H1 (cell line): ENCODE measurements around the gene RPL41. TPM values are rescaled to one million over a fixed set of nuclear protein-coding genes. Genes with fewer than 3 reads are reported as not detected.

Source experiments
- BRCA1 ChIP-seq: IDR thresholded peaks from 2 replicates; pipeline ENCODE4 v1.6.1; 2012; ENCODE audit warnings: low read depth, low read length, improper control_type of control experiment
- CBX5 ChIP-seq: fragments of 300-800, 300-1000 bp; sonication (generic); IDR thresholded peaks from 2 replicates; pipeline ENCODE4 v1.7.1; 2016; ENCODE audit warnings: antibody characterized with exemption, low read length, low read depth
- CBX8 ChIP-seq: fragments of 300-800, 300-1000 bp; sonication (generic); IDR thresholded peaks from 2 replicates; pipeline ENCODE4 v1.7.1; 2016; ENCODE audit warnings: low read depth, low read length, borderline replicate concordance
- CHD7 ChIP-seq: fragments of 300-600 bp; sonication (generic); IDR thresholded peaks from 2 replicates; pipeline ENCODE4 v1.7.1; 2012; ENCODE audit warnings: low read length, moderate library complexity, mild to moderate bottlenecking, inconsistent platforms; ENCODE audit not compliant: insufficient replicate concordance
- CTCF ChIP-seq, 3 experiments: IDR thresholded peaks; 1 replicate in 2 of 3; 2 replicates in 1 of 3; pipeline versions ENCODE4 v1.5.1 to v1.6.1; 2011; ENCODE audit warnings: low read length in 3 of 3, mild to moderate bottlenecking in 3 of 3, inconsistent platforms in 2 of 3, low read depth in 1 of 3, moderate library complexity in 1 of 3; ENCODE audit not compliant: insufficient read depth in 1 of 3; ENCODE audit errors: control extremely low read depth in 1 of 3
- SRF ChIP-seq: IDR thresholded peaks from 2 replicates; pipeline ENCODE4 v1.6.1; 2011; ENCODE audit warnings: mild to moderate bottlenecking, low read depth, low read length, moderate library complexity
- polyA plus RNA-seq, 7 experiments: library from polyadenylated mRNA; depleted of rRNA in 3 of 7; stranded (reverse) in 5 of 7; unstranded in 2 of 7; fragments of >200 nt in 5 of 7; fragments of 200-250 nt in 2 of 7; gene quantifications; 1 replicate in 5 of 7; 2 replicates in 1 of 7; 4 replicates in 1 of 7; pipeline versions ENCODE4 v1.2.1 to v1.2.3, GENCODE V29; 2011 to 2013; ENCODE audit warnings: missing spikeins in 2 of 7, mixed read lengths in 2 of 7
- total RNA-seq: library from RNA; stranded (reverse); fragmentation: NEBNext Ultra II Directional; extraction: Animal tissue kit (Norgen Biotek cat#: 25700); gene quantifications from 2 replicates; pipeline ENCODE4 v1.2.1, GENCODE V29; 2021

The RPL41 gene
- total and polyA plus RNA-seq, 2 of the 8 experiments (the other 6 are each of a cell fraction or from before 2014, with no cell fraction given), result 4,440 to 16,488 TPM

- TF ChIP-seq CHD7 (no peak), BRCA1 (peak; percentile 41; the same call in 1 of the 2 replicates), CTCF (IDR thresholded peaks at IDR 0.05; ENCODE audit: control extremely low read depth in 1 of 3, insufficient read depth in 1 of 3, low read depth in 1 of 3, low read length in 3 of 3) (peak; percentile 28 to 53 (median 41)), CBX5 (no peak), CBX8 (no peak), SRF (no peak)
Observed at GRCh38 chr12:56117778-56118687, 1.6 kb downstream of the RPL41 start, which contains the start of gene ZC3H10 (continued).
